ENCODE results near the gene CCDC146. TPM values are rescaled to one million over a fixed set of nuclear protein-coding genes. Genes with fewer than 3 reads are reported as not detected.

Gene CCDC146
- total RNA-seq, 1 donor from 2014 or later: 6.1 TPM

- H3K36me3 Mint-ChIP-seq: no peaks in the 10 kb centered on the region
- Histone ChIP-seq H3K27me3 (no peaks in the 10 kb centered on the region), H3K9me3 (ENCODE audit: low read depth) (no peaks in the 10 kb centered on the region), H3K4me2 (no peak overlapping the region), H3K36me3 (no peaks in the 10 kb centered on the region), H3K79me2 (ENCODE audit: low read depth) (no peaks in the 10 kb centered on the region), H2AFZ (replicated peaks) (no peak overlapping the region), H3K27ac (no peak overlapping the region), H3K4me1 (no peaks in the 10 kb centered on the region), H3K4me3 (no peak overlapping the region), H4K20me1 (ENCODE audit: low read depth) (no peaks in the 10 kb centered on the region), H3K9ac (no peak overlapping the region), H3F3A (ENCODE audit: low read depth) (no peaks in the 10 kb centered on the region)
- no peaks in the 10 kb centered on the region for H3K4me1 Mint-ChIP-seq
- H3K27me3 Mint-ChIP-seq (ENCODE audit: insufficient read depth, low read depth): peaks cover 2% of the 10 kb centered on the region
- DNase-seq (ENCODE audit: low spot score): no peak
- TF ChIP-seq, protein P1, sequence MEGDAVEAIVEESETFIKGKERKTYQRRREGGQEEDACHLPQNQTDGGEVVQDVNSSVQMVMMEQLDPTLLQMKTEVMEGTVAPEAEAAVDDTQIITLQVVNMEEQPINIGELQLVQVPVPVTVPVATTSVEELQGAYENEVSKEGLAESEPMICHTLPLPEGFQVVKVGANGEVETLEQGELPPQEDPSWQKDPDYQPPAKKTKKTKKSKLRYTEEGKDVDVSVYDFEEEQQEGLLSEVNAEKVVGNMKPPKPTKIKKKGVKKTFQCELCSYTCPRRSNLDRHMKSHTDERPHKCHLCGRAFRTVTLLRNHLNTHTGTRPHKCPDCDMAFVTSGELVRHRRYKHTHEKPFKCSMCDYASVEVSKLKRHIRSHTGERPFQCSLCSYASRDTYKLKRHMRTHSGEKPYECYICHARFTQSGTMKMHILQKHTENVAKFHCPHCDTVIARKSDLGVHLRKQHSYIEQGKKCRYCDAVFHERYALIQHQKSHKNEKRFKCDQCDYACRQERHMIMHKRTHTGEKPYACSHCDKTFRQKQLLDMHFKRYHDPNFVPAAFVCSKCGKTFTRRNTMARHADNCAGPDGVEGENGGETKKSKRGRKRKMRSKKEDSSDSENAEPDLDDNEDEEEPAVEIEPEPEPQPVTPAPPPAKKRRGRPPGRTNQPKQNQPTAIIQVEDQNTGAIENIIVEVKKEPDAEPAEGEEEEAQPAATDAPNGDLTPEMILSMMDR (IDR thresholded peaks at IDR 0.05): no peak
- TF ChIP-seq EZH2phosphoT487 (IDR thresholded peaks at IDR 0.05): no peak
- H3K9me3 Mint-ChIP-seq: no peaks in the 10 kb centered on the region
- H3K4me3 Mint-ChIP-seq: no peak overlapping the region
- H3K27ac Mint-ChIP-seq: no peak overlapping the region
These were observed 190.7 kb downstream of the CCDC146 start for GRCh38 chr7:77313085-77313484.

- no peaks in the 10 kb centered on the region for H3F3A ChIP-seq (ENCODE audit: low read depth)
- no peak overlapping the region for H3K4me2 ChIP-seq
- no peaks in the 10 kb centered on the region for H3K9me3 ChIP-seq (ENCODE audit: low read depth)
- Mint-ChIP-seq H3K4me1 (no peaks in the 10 kb centered on the region), H3K4me3 (no peak overlapping the region), H3K27me3 (ENCODE audit: insufficient read depth, low read depth) (peaks cover 2% of the 10 kb centered on the region), H3K36me3 (no peaks in the 10 kb centered on the region), H3K27ac (no peak overlapping the region), H3K9me3 (no peaks in the 10 kb centered on the region)
- no peaks in the 10 kb centered on the region for H3K4me1 ChIP-seq
- no peak for TF ChIP-seq EZH2 (IDR thresholded peaks at IDR 0.05)
- TF ChIP-seq, protein P1 (IDR thresholded peaks at IDR 0.05): no peak
- TF ChIP-seq EZH2phosphoT487 (IDR thresholded peaks at IDR 0.05): no peak
- H3K4me3 ChIP-seq: no peak overlapping the region
- H4K20me1 ChIP-seq (ENCODE audit: low read depth): no peaks in the 10 kb centered on the region
- H2AFZ ChIP-seq (replicated peaks): no peak overlapping the region
- H3K9ac ChIP-seq: no peak overlapping the region
- H3K36me3 ChIP-seq: no peaks in the 10 kb centered on the region
- H3K27ac ChIP-seq: no peak overlapping the region
- no peak for DNase-seq (ENCODE audit: low spot score)
- no peaks in the 10 kb centered on the region for H3K27me3 ChIP-seq
- H3K79me2 ChIP-seq (ENCODE audit: low read depth): no peaks in the 10 kb centered on the region
These were observed 191.6 kb downstream of the CCDC146 start for GRCh38 chr7:77313876-77314480.

- H3K4me2 ChIP-seq: no peak overlapping the region
- Mint-ChIP-seq H3K4me3 (no peak overlapping the region), H3K9me3 (no peaks in the 10 kb centered on the region), H3K27ac (no peak overlapping the region), H3K4me1 (no peaks in the 10 kb centered on the region), H3K27me3 (ENCODE audit: insufficient read depth, low read depth) (peaks cover 2% of the 10 kb centered on the region), H3K36me3 (no peaks in the 10 kb centered on the region)
- H3K27ac ChIP-seq: no peak overlapping the region
- TF ChIP-seq EZH2phosphoT487 (IDR thresholded peaks at IDR 0.05) (no peak), EZH2 (IDR thresholded peaks at IDR 0.05) (no peak)
- TF ChIP-seq, protein P1 (IDR thresholded peaks at IDR 0.05): no peak
- H3F3A ChIP-seq (ENCODE audit: low read depth): no peaks in the 10 kb centered on the region
- H3K4me1 ChIP-seq: no peaks in the 10 kb centered on the region
- H3K9ac ChIP-seq: no peak overlapping the region
- H3K36me3 ChIP-seq: no peaks in the 10 kb centered on the region
- no peak for DNase-seq (ENCODE audit: low spot score)
- H4K20me1 ChIP-seq (ENCODE audit: low read depth): no peaks in the 10 kb centered on the region
- H3K27me3 ChIP-seq: no peaks in the 10 kb centered on the region
- no peaks in the 10 kb centered on the region for H3K9me3 ChIP-seq (ENCODE audit: low read depth)
- H2AFZ ChIP-seq (replicated peaks): no peak overlapping the region
- H3K79me2 ChIP-seq (ENCODE audit: low read depth): no peaks in the 10 kb centered on the region
- H3K4me3 ChIP-seq: no peak overlapping the region
These were observed 192.8 kb downstream of the CCDC146 start for GRCh38 chr7:77315182-77315591.
